Measurements from ENCODE around the gene EGF. TPM values are rescaled to one million over a fixed set of nuclear protein-coding genes. Genes with fewer than 3 reads are reported as not detected.

EGF gene
- total RNA-seq, 1 experiment from 2014 or later, result 28.0 TPM

DNA sequence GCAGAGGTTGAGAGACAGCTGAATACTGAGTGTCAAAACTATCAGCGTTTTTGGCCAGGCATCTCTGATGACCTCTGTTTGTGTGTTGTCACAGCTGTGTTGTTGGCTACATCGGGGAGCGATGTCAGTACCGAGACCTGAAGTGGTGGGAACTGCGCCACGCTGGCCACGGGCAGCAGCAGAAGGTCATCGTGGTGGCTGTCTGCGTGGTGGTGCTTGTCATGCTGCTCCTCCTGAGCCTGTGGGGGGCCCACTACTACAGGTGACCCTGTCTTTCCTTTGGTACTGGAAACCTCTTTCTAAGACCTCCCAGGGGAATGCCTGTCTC is 86.9 kb downstream of the EGF start:
- Histone ChIP-seq H3K9me3 (replicated peaks) (no peaks in the 10 kb centered on the region), H3K27ac (no peak overlapping the region), H3K27me3 (replicated peaks) (no peaks in the 10 kb centered on the region), H3K36me3 (peaks cover 12% of the 10 kb centered on the region), H3K4me3 (no peak overlapping the region), H3K4me1 (replicated peaks) (no peaks in the 10 kb centered on the region)
- DNase-seq (ENCODE audit: low read depth in 1 of 2, low spot score in 2 of 2), result no peak

DNA sequence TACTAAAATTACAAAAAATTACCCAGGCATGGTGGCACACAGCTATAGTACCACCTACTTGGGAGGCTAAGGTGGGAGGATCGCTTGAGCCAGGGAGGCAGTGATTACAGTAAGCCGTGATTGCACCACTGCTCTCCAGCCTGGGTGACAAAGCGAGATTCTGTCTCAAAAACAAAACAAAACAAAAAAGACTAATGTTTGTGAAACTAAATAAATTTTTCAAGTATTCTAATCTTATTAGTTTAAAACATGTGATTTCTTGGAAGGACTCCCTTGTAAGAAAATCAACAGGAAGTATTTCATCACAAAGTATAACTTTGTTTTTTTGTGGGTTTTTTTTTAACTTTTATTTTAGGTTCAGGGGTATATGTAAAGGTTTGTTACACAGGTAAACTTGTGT is 89.6 kb downstream of the EGF start:
- no peak for DNase-seq (ENCODE audit: low read depth in 1 of 2, low spot score in 2 of 2)
- H3K9me3 ChIP-seq (replicated peaks), result no peaks in the 10 kb centered on the region
- peaks cover 15% of the 10 kb centered on the region for H3K36me3 ChIP-seq
- H3K4me1 ChIP-seq (replicated peaks), result no peaks in the 10 kb centered on the region
- no peak overlapping the region for H3K27ac ChIP-seq
- H3K4me3 ChIP-seq, result no peak overlapping the region
- no peaks in the 10 kb centered on the region for H3K27me3 ChIP-seq (replicated peaks)

GRCh38 chr4:110003401-110004187 is 90.9 kb downstream of the EGF start:
- H3K27me3 ChIP-seq (replicated peaks), result no peaks in the 10 kb centered on the region
- no peak for DNase-seq (ENCODE audit: low read depth in 1 of 2, low spot score in 2 of 2)

GRCh38 chr4:110004556-110004955 is 91.9 kb downstream of the EGF start:
- Histone ChIP-seq H3K4me3 (no peak overlapping the region), H3K9me3 (replicated peaks) (no peaks in the 10 kb centered on the region), H3K36me3 (peaks cover 22% of the 10 kb centered on the region), H3K4me1 (replicated peaks) (no peaks in the 10 kb centered on the region), H3K27me3 (replicated peaks) (no peaks in the 10 kb centered on the region), H3K27ac (no peak overlapping the region)
- DNase-seq (ENCODE audit: low read depth in 1 of 2, low spot score in 2 of 2), result no peak

More at GRCh38 chr4:110003401-110004187, 90.9 kb downstream of the EGF start:
- Histone ChIP-seq H3K36me3 (peaks cover 20% of the 10 kb centered on the region), H3K4me3 (no peak overlapping the region), H3K4me1 (replicated peaks) (no peaks in the 10 kb centered on the region), H3K9me3 (replicated peaks) (no peaks in the 10 kb centered on the region), H3K27ac (no peak overlapping the region)

DNA sequence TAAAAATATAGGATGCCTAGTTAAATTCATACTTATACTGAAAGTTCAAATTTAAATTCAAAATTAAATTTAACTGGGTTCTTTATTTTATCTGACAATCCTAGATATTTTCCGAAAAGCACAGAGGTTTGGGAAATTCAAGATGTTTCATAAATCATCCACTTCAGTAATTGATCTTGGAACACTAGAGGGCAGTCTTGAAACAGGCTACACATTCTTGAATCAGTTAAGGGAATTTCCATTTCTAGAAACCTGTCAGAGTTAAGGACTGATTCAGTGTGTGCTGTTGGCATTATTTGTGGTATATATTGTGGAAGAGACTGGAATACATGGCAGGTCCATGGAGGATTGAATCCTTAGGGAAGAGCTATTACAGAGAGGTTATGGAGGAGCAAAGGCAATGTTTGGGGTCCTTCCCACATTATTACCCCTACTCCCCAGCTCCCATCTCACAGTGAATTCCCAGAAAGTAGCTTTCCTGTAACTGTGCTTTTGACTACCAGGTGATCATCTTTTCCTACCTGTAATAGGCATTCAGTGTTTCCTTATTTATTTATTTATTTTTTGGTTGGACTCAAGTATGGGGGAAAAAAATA is 92.9 kb downstream of the EGF start:
- no peak overlapping the region for H3K27ac ChIP-seq
- H3K4me1 ChIP-seq (replicated peaks), result no peaks in the 10 kb centered on the region
- no peaks in the 10 kb centered on the region for H3K9me3 ChIP-seq (replicated peaks)
- peaks cover 18% of the 10 kb centered on the region for H3K36me3 ChIP-seq
- H3K27me3 ChIP-seq (replicated peaks), result no peaks in the 10 kb centered on the region
- DNase-seq (ENCODE audit: low read depth in 1 of 2, low spot score in 2 of 2), result peak in 1 of 2 experiments; percentile 42
- H3K4me3 ChIP-seq, result no peak overlapping the region

GRCh38 chr4:110007217-110007616 is 94.5 kb downstream of the EGF start:
- H3K27me3 ChIP-seq (replicated peaks), result no peaks in the 10 kb centered on the region
- peaks cover 23% of the 10 kb centered on the region for H3K36me3 ChIP-seq
- no peaks in the 10 kb centered on the region for H3K4me1 ChIP-seq (replicated peaks)
- no peaks in the 10 kb centered on the region for H3K9me3 ChIP-seq (replicated peaks)
- no peak overlapping the region for H3K4me3 ChIP-seq
- no peak overlapping the region for H3K27ac ChIP-seq
- DNase-seq (ENCODE audit: low read depth in 1 of 2, low spot score in 2 of 2), result no peak

DNA sequence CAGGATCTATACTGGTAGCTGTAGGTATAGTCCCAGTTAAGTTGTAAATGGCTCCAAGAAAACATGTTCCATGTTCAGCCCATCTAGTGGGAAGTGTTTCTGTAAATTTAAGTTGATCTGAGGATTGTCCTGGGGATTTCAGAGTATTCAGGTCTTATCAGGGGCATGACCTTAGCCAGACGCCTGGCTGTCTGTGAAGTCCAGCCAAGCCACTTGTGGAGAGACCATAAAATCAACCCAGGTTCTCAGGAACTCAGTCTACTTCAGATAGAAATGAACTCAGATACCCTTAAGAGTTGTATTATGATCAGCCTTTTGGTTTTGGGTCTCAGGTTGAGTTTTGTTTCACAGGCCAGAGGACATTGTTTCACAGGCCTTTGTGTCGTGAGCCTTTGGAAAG is 95.9 kb downstream of the EGF start:
- no peak for DNase-seq (ENCODE audit: low read depth in 1 of 2, low spot score in 2 of 2)
- Histone ChIP-seq H3K27ac (no peak overlapping the region), H3K36me3 (peaks cover 23% of the 10 kb centered on the region), H3K27me3 (replicated peaks) (no peaks in the 10 kb centered on the region), H3K4me1 (replicated peaks) (no peaks in the 10 kb centered on the region), H3K4me3 (no peak overlapping the region), H3K9me3 (replicated peaks) (no peaks in the 10 kb centered on the region)

GRCh38 chr4:110009550-110009949 is 96.9 kb downstream of the EGF start:
- peaks cover 23% of the 10 kb centered on the region for H3K36me3 ChIP-seq
- no peak for DNase-seq (ENCODE audit: low read depth in 1 of 2, low spot score in 2 of 2)
- no peak overlapping the region for H3K27ac ChIP-seq
- H3K27me3 ChIP-seq (replicated peaks), result no peaks in the 10 kb centered on the region
- no peaks in the 10 kb centered on the region for H3K4me1 ChIP-seq (replicated peaks)
- H3K9me3 ChIP-seq (replicated peaks), result no peaks in the 10 kb centered on the region
- H3K4me3 ChIP-seq, result no peak overlapping the region

DNA sequence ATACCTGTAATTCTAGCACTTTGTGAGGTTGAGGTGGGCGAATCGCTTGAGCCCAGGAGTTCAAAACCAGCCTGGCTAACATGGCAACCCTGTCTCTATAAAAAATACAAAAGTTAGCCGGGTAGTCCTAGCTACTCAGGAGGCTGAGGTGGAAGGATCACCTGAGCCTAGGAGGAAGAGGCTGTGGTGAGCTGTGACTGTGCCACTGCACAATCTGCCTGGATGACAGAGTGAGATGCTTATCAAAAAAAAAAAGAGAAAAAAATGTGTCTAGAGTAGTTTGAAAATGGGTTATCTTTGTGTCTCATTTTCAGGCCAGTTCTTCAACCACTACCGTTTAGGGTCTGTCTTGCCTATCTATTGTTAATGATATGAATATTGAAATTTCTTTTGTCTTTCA is 98.1 kb downstream of the EGF start:
- Histone ChIP-seq H3K4me3 (no peak overlapping the region), H3K36me3 (peaks cover 20% of the 10 kb centered on the region), H3K4me1 (replicated peaks) (no peaks in the 10 kb centered on the region), H3K9me3 (replicated peaks) (no peaks in the 10 kb centered on the region), H3K27me3 (replicated peaks) (no peaks in the 10 kb centered on the region), H3K27ac (no peak overlapping the region)
- no peak for DNase-seq (ENCODE audit: low read depth in 1 of 2, low spot score in 2 of 2)

- no peak for DNase-seq (ENCODE audit: low read depth in 1 of 2, low spot score in 2 of 2)
- no peaks in the 10 kb centered on the region for H3K9me3 ChIP-seq (replicated peaks)
- H3K4me1 ChIP-seq (replicated peaks), result no peaks in the 10 kb centered on the region
- H3K27ac ChIP-seq, result no peak overlapping the region
- peaks cover 15% of the 10 kb centered on the region for H3K36me3 ChIP-seq
- no peak overlapping the region for H3K4me3 ChIP-seq
- H3K27me3 ChIP-seq (replicated peaks), result no peaks in the 10 kb centered on the region
These were observed 100.2 kb downstream of the EGF start for GRCh38 chr4:110012917-110013316.

GRCh38 chr4:110014233-110014632 is 101.5 kb downstream of the EGF start:
- H3K27me3 ChIP-seq (replicated peaks), result no peaks in the 10 kb centered on the region
- no peak overlapping the region for H3K4me3 ChIP-seq
- H3K36me3 ChIP-seq, result peaks cover 10% of the 10 kb centered on the region
- H3K4me1 ChIP-seq (replicated peaks), result no peaks in the 10 kb centered on the region
- no peak overlapping the region for H3K27ac ChIP-seq
- H3K9me3 ChIP-seq (replicated peaks), result no peaks in the 10 kb centered on the region
- no peak for DNase-seq (ENCODE audit: low read depth in 1 of 2, low spot score in 2 of 2)

DNA sequence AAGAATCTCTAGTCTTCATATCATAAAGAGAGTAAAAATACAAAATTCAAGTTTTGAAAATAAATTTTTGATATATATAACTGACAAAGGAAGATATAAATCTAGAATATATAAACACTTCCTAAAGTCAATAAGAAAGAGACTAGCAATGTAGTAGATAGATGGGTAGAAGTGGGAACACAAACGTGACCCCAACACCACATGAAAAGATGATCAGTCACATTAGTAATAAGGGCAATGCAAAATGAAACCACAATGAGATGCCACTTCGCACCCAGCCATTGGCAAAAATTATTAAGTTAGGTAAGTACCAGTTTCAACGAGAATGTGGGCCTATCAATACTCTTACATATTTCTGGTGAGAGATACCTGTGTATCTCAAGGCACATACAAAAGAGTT is 106.5 kb downstream of the EGF start:
- H3K27ac ChIP-seq, result no peak overlapping the region
- no peaks in the 10 kb centered on the region for H3K36me3 ChIP-seq
- H3K27me3 ChIP-seq (replicated peaks), result no peaks in the 10 kb centered on the region
- no peak overlapping the region for H3K4me3 ChIP-seq
- peaks cover 14% of the 10 kb centered on the region for H3K4me1 ChIP-seq (replicated peaks)
- no peak for DNase-seq (ENCODE audit: low read depth in 1 of 2, low spot score in 2 of 2)
- H3K9me3 ChIP-seq (replicated peaks), result no peaks in the 10 kb centered on the region

DNA sequence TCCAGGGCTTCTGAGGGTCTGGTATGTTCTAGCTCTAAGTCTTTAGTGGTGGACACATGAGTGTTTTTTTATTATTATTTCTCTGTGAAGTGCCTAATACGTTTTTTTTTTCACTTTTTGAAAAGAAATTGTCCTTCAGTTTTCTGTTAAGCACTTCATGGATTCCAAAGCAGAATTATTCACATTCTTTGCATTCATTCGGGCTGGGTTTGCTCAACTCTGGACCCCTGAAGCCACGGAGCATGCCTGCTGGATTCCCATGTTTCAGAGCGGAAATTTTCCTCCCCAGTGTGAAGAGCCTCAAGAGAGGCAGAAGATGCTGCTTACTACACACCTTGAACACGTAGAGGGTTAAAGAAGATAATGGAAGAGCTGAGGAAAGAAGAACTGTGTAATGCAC is 107.5 kb downstream of the EGF start:
- H3K36me3 ChIP-seq, result no peaks in the 10 kb centered on the region
- H3K9me3 ChIP-seq (replicated peaks), result no peaks in the 10 kb centered on the region
- peaks cover 14% of the 10 kb centered on the region for H3K4me1 ChIP-seq (replicated peaks)
- peak overlapping the region; percentile 15; the same call in 1 of the 2 replicates for H3K27ac ChIP-seq
- no peak overlapping the region for H3K4me3 ChIP-seq
- H3K27me3 ChIP-seq (replicated peaks), result no peaks in the 10 kb centered on the region
- DNase-seq (ENCODE audit: low read depth in 1 of 2, low spot score in 2 of 2), result peak in 1 of 2 experiments; percentile 38

- Histone ChIP-seq H3K27me3 (replicated peaks) (no peaks in the 10 kb centered on the region), H3K27ac (no peak overlapping the region), H3K36me3 (no peaks in the 10 kb centered on the region), H3K9me3 (replicated peaks) (no peaks in the 10 kb centered on the region), H3K4me3 (no peak overlapping the region), H3K4me1 (replicated peaks) (peaks cover 14% of the 10 kb centered on the region)
- DNase-seq (ENCODE audit: low read depth in 1 of 2, low spot score in 2 of 2), result no peak
These were observed 108.2 kb downstream of the EGF start for GRCh38 chr4:110020646-110021443.

Data from SJSA1 (cell line).